ENCODE data around the gene GAREM1.

Gene GAREM1

DNA sequence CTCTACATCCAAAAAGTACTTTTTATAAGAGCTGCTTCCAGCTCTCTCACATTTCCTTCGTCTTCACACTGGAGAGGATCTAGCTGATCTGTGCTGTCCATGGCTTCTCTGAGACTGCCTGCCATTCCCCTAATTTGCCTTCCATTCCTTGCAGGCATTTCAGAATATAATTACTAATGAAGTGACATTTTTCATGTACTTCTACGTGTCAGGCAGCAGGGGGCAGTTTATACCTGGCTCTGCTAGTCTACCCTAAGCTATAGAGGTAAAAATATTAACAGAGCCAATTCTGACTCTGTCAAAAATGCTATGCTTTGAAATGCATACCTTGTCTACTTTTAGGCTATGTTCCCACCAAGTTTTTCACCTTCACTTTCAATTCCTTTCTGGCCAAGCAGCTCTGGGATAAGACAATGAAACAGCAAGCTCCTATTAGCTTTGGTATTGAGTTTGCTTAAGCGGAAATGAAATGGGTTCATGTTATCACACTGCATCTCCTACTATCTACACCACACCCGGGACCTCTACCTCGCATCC is 198.9 kb downstream of the GAREM1 start:
- Histone ChIP-seq H3K4me3 (ENCODE audit: low read depth, low read length, poor library complexity, severe bottlenecking) (no peak overlapping the region), H3K27me3 (ENCODE audit: insufficient read depth, low read length) (no peaks in the 10 kb centered on the region)
- TF ChIP-seq, protein P1, sequence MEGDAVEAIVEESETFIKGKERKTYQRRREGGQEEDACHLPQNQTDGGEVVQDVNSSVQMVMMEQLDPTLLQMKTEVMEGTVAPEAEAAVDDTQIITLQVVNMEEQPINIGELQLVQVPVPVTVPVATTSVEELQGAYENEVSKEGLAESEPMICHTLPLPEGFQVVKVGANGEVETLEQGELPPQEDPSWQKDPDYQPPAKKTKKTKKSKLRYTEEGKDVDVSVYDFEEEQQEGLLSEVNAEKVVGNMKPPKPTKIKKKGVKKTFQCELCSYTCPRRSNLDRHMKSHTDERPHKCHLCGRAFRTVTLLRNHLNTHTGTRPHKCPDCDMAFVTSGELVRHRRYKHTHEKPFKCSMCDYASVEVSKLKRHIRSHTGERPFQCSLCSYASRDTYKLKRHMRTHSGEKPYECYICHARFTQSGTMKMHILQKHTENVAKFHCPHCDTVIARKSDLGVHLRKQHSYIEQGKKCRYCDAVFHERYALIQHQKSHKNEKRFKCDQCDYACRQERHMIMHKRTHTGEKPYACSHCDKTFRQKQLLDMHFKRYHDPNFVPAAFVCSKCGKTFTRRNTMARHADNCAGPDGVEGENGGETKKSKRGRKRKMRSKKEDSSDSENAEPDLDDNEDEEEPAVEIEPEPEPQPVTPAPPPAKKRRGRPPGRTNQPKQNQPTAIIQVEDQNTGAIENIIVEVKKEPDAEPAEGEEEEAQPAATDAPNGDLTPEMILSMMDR (IDR thresholded peaks at IDR 0.05; ENCODE audit: low read length) = peak; percentile 76
- TF ChIP-seq EZH2 (IDR thresholded peaks at IDR 0.05; ENCODE audit: borderline replicate concordance, low read length) = no peak

DNA sequence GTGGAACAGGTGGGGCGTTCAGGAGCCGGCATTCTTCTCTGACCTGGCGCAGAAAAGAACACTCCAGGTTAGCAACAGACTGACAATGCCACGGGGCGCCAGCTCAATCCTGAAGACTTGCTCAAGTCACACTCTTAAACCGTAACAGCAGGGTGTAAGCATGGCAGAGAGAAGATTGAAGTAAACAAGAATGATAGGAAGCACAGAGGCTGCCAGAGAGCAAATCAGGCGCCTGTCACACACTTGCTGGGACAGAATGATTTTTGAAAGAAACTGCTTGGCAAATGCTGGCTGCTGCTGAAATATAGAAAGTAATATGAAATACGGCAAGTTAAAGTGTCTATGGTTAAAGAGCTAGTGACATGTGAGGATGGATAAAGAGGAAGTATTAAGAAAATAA is 200.3 kb downstream of the GAREM1 start:
- no peak overlapping the region for H3K27ac ChIP-seq (ENCODE audit: low read depth, low read length, poor library complexity, severe bottlenecking)
- H3K9me2 ChIP-seq (ENCODE audit: low read depth, low read length) = no peaks in the 10 kb centered on the region
- no peaks in the 10 kb centered on the region for H3K79me2 ChIP-seq (ENCODE audit: insufficient read depth, low read length)
- no peaks in the 10 kb centered on the region for H3F3A ChIP-seq (ENCODE audit: insufficient read depth, low read length)
- TF ChIP-seq EZH2 (IDR thresholded peaks at IDR 0.05; ENCODE audit: borderline replicate concordance, low read length) = no peak
- H3K9me3 ChIP-seq (ENCODE audit: low read length) = no peaks in the 10 kb centered on the region
- no peaks in the 10 kb centered on the region for H3K36me3 ChIP-seq (ENCODE audit: insufficient read depth, low read length)
- H2AFZ ChIP-seq (ENCODE audit: low read length) = no peak overlapping the region
- H3K9ac ChIP-seq (ENCODE audit: low read length) = no peak overlapping the region
- H3K4me2 ChIP-seq (ENCODE audit: low read length) = no peak overlapping the region
- H3K27me3 ChIP-seq (ENCODE audit: insufficient read depth, low read length) = no peaks in the 10 kb centered on the region
- no peaks in the 10 kb centered on the region for H4K20me1 ChIP-seq (ENCODE audit: insufficient read depth, low read length)
- H3K4me3 ChIP-seq (ENCODE audit: low read depth, low read length, poor library complexity, severe bottlenecking) = no peak overlapping the region
- H3K4me1 ChIP-seq (ENCODE audit: insufficient read depth, low read length, severe bottlenecking) = no peaks in the 10 kb centered on the region

More for the DNA sequence above, 198.9 kb downstream of the GAREM1 start:
- H3K9me3 ChIP-seq (ENCODE audit: low read length) = no peaks in the 10 kb centered on the region
- no peaks in the 10 kb centered on the region for H3K36me3 ChIP-seq (ENCODE audit: insufficient read depth, low read length)
- no peaks in the 10 kb centered on the region for H3K79me2 ChIP-seq (ENCODE audit: insufficient read depth, low read length)
- no peaks in the 10 kb centered on the region for H3K9me2 ChIP-seq (ENCODE audit: low read depth, low read length)
- H3K9ac ChIP-seq (ENCODE audit: low read length) = no peak overlapping the region
- no peak overlapping the region for H3K4me2 ChIP-seq (ENCODE audit: low read length)
- no peaks in the 10 kb centered on the region for H4K20me1 ChIP-seq (ENCODE audit: insufficient read depth, low read length)
- no peaks in the 10 kb centered on the region for H3K4me1 ChIP-seq (ENCODE audit: insufficient read depth, low read length, severe bottlenecking)
- H3K27ac ChIP-seq (ENCODE audit: low read depth, low read length, poor library complexity, severe bottlenecking) = no peak overlapping the region
- no peak overlapping the region for H2AFZ ChIP-seq (ENCODE audit: low read length)
- H3F3A ChIP-seq (ENCODE audit: insufficient read depth, low read length) = no peaks in the 10 kb centered on the region

DNA sequence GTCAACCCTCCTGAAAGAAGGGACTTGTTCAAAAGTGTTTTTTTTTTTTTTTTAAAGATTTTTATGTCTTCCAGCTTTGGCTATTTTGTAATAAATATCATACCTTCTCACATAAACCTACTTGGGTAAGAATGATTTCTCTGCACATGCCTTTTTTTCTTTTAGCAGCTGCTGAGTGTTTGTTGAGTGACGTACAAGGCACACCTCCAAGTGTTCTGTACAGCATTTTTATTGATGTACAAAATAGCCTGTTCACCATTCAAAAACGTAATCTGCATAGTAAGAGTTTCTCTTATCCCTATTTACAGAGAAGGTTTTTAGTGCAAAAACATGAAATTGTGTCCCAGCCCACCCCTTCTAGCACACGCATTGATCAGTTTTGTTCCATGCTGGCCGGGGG is 203.2 kb downstream of the GAREM1 start:
- H3K4me2 ChIP-seq (ENCODE audit: low read length) = no peak overlapping the region
- H3K4me3 ChIP-seq (ENCODE audit: low read depth, low read length, poor library complexity, severe bottlenecking) = no peak overlapping the region
- no peak overlapping the region for H3K27ac ChIP-seq (ENCODE audit: low read depth, low read length, poor library complexity, severe bottlenecking)
- no peak overlapping the region for H2AFZ ChIP-seq (ENCODE audit: low read length)
- no peak overlapping the region for H3K9ac ChIP-seq (ENCODE audit: low read length)
- no peaks in the 10 kb centered on the region for H3K9me3 ChIP-seq (ENCODE audit: low read length)
- H3K27me3 ChIP-seq (ENCODE audit: insufficient read depth, low read length) = no peaks in the 10 kb centered on the region
- H3K9me2 ChIP-seq (ENCODE audit: low read depth, low read length) = no peaks in the 10 kb centered on the region
- no peaks in the 10 kb centered on the region for H3K79me2 ChIP-seq (ENCODE audit: insufficient read depth, low read length)
- no peaks in the 10 kb centered on the region for H3F3A ChIP-seq (ENCODE audit: insufficient read depth, low read length)
- TF ChIP-seq, protein P1 (IDR thresholded peaks at IDR 0.05; ENCODE audit: low read length) = no peak
- no peak for TF ChIP-seq EZH2 (IDR thresholded peaks at IDR 0.05; ENCODE audit: borderline replicate concordance, low read length)
- H3K4me1 ChIP-seq (ENCODE audit: insufficient read depth, low read length, severe bottlenecking) = no peaks in the 10 kb centered on the region
- no peaks in the 10 kb centered on the region for H4K20me1 ChIP-seq (ENCODE audit: insufficient read depth, low read length)
- no peaks in the 10 kb centered on the region for H3K36me3 ChIP-seq (ENCODE audit: insufficient read depth, low read length)

DNA sequence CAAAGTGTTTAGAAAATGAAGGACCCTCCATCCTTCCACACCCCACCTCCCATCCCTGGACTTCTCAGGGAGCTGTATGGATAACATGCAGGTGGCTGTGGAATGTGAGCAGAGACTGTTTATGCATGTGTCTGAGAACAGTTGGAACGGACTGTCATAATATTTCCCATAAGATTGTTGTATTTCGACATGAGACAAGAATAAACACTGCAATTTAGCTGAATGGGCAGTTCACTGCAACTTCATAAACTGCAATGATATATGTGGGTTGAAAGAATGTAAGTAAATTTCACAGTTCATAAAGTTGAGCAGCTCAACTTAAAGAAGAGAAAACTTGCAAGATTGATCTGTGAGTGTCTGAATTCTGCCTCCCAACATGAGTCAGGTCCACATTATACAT is 206.3 kb downstream of the GAREM1 start:
- H3K4me3 ChIP-seq (ENCODE audit: low read depth, low read length, poor library complexity, severe bottlenecking) = no peak overlapping the region
- H4K20me1 ChIP-seq (ENCODE audit: insufficient read depth, low read length) = no peaks in the 10 kb centered on the region
- TF ChIP-seq, protein P1 (IDR thresholded peaks at IDR 0.05; ENCODE audit: low read length) = no peak
- TF ChIP-seq EZH2 (IDR thresholded peaks at IDR 0.05; ENCODE audit: borderline replicate concordance, low read length) = no peak
- H3K4me2 ChIP-seq (ENCODE audit: low read length) = no peak overlapping the region
- H3K9me3 ChIP-seq (ENCODE audit: low read length) = no peaks in the 10 kb centered on the region
- no peak overlapping the region for H3K9ac ChIP-seq (ENCODE audit: low read length)
- no peaks in the 10 kb centered on the region for H3F3A ChIP-seq (ENCODE audit: insufficient read depth, low read length)
- H3K27ac ChIP-seq (ENCODE audit: low read depth, low read length, poor library complexity, severe bottlenecking) = no peak overlapping the region
- H3K79me2 ChIP-seq (ENCODE audit: insufficient read depth, low read length) = no peaks in the 10 kb centered on the region
- H3K9me2 ChIP-seq (ENCODE audit: low read depth, low read length) = no peaks in the 10 kb centered on the region
- no peak overlapping the region for H2AFZ ChIP-seq (ENCODE audit: low read length)
- H3K36me3 ChIP-seq (ENCODE audit: insufficient read depth, low read length) = no peaks in the 10 kb centered on the region
- no peaks in the 10 kb centered on the region for H3K27me3 ChIP-seq (ENCODE audit: insufficient read depth, low read length)
- H3K4me1 ChIP-seq (ENCODE audit: insufficient read depth, low read length, severe bottlenecking) = no peaks in the 10 kb centered on the region
